ENCODE data around the gene COL15A1.

The COL15A1 gene

GRCh38 chr9:99062549-99062948 is 118.8 kb downstream of the COL15A1 start:
- DNase-seq = no peak

GRCh38 chr9:99063522-99063921 is 119.8 kb downstream of the COL15A1 start:
- DNase-seq = no peak

GRCh38 chr9:99066571-99066970 is 122.9 kb downstream of the COL15A1 start:
- no peak for DNase-seq

- DNase-seq = no peak
These were observed 125.4 kb downstream of the COL15A1 start for GRCh38 chr9:99069075-99069474.

- no peak for DNase-seq
These were observed 125.8 kb downstream of the COL15A1 start for GRCh38 chr9:99069546-99069945.

- no peak for DNase-seq
These were observed 127.0 kb downstream of the COL15A1 start for GRCh38 chr9:99070681-99071080.

GRCh38 chr9:99071313-99072039 is 127.8 kb downstream of the COL15A1 start:
- DNase-seq = no peak

- DNase-seq = no peak
These were observed 128.3 kb downstream of the COL15A1 start for GRCh38 chr9:99072040-99072394.

- no peak for DNase-seq
These were observed 129.6 kb downstream of the COL15A1 start for GRCh38 chr9:99073347-99073746.

GRCh38 chr9:99073985-99074901 is 130.5 kb downstream of the COL15A1 start:
- no peak for DNase-seq

- DNase-seq = no peak
These were observed 131.2 kb downstream of the COL15A1 start for GRCh38 chr9:99074902-99075245.

GRCh38 chr9:99075246-99075912 is 131.7 kb downstream of the COL15A1 start:
- DNase-seq = no peak

GRCh38 chr9:99076030-99076429 is 132.3 kb downstream of the COL15A1 start:
- no peak for DNase-seq

- no peak for DNase-seq
These were observed 132.9 kb downstream of the COL15A1 start for GRCh38 chr9:99076483-99077171.

- DNase-seq = no peak
These were observed 135.0 kb downstream of the COL15A1 start for GRCh38 chr9:99078717-99079116.

- DNase-seq = no peak
These were observed 135.8 kb downstream of the COL15A1 start for GRCh38 chr9:99079542-99079941.

GRCh38 chr9:99083051-99083450 is 139.3 kb downstream of the COL15A1 start:
- DNase-seq = no peak

- DNase-seq = no peak
These were observed 142.5 kb downstream of the COL15A1 start for GRCh38 chr9:99085949-99086948.

GRCh38 chr9:99087462-99087861 is 143.8 kb downstream of the COL15A1 start:
- DNase-seq = no peak

GRCh38 chr9:99090336-99091130 is 146.8 kb downstream of the COL15A1 start:
- DNase-seq = no peak
